C4-2B (cell line): ENCODE results near the gene ARL15.

ENCODE experiments used
- H3K27ac ChIP-seq: fragments of 450-650 bp; 2 replicates; pipeline ENCODE4 v1.5.1; 2017
- ZFX ChIP-seq: fragments of 450-650 bp; IDR thresholded peaks from 2 replicates; pipeline ENCODE4 v1.6.1; 2017
- TF ChIP-seq, protein P1 (sequence below): fragments of 450-650 bp; conservative IDR thresholded peaks from 2 replicates; pipeline ENCODE4 v1.5.1; 2017; ENCODE audit warnings: mild to moderate bottlenecking

ARL15 gene

DNA sequence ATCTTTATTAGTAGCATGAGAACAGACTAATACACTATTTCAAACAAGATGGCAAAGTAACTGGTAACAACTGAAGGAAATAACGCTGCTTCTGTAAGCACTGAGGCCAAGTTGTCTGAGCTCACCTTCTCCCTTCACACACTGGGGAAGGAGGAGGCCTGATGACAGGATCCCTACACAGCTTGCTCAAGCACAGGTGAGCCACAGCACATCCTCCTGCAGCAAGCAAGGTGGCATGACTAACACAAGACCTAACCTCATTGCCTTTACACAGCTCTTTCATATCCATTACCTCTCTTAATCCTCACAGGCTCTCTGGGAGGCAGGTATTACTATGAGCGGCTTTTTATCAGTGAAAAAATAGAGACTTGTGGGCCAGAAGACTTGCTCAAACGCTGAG, 83.3 kb downstream of the ARL15 start:
- TF ChIP-seq, protein P1, sequence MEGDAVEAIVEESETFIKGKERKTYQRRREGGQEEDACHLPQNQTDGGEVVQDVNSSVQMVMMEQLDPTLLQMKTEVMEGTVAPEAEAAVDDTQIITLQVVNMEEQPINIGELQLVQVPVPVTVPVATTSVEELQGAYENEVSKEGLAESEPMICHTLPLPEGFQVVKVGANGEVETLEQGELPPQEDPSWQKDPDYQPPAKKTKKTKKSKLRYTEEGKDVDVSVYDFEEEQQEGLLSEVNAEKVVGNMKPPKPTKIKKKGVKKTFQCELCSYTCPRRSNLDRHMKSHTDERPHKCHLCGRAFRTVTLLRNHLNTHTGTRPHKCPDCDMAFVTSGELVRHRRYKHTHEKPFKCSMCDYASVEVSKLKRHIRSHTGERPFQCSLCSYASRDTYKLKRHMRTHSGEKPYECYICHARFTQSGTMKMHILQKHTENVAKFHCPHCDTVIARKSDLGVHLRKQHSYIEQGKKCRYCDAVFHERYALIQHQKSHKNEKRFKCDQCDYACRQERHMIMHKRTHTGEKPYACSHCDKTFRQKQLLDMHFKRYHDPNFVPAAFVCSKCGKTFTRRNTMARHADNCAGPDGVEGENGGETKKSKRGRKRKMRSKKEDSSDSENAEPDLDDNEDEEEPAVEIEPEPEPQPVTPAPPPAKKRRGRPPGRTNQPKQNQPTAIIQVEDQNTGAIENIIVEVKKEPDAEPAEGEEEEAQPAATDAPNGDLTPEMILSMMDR = no peak
- no peak for TF ChIP-seq ZFX
- no peak overlapping the region for H3K27ac ChIP-seq

DNA sequence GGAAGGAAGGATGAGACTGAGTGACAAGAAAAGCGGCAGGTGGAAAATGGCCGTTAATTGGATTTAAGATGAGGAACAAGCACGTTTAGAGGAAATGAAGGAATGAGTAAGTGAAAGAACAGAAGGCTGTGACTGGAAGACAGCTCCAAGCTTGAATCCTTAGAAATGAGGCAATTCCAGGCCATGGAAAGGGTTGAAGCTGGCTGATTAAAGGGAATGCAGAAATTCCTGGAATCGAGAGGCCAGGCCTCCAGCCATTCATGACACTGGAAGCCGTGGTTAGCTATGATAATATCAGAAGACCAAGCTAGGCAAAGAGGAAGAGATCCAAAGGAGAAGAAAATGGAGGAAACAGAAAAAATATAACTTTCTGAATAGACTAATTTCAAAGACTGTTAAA, 84.2 kb downstream of the ARL15 start:
- no peak overlapping the region for H3K27ac ChIP-seq
- TF ChIP-seq, protein P1 = no peak

DNA sequence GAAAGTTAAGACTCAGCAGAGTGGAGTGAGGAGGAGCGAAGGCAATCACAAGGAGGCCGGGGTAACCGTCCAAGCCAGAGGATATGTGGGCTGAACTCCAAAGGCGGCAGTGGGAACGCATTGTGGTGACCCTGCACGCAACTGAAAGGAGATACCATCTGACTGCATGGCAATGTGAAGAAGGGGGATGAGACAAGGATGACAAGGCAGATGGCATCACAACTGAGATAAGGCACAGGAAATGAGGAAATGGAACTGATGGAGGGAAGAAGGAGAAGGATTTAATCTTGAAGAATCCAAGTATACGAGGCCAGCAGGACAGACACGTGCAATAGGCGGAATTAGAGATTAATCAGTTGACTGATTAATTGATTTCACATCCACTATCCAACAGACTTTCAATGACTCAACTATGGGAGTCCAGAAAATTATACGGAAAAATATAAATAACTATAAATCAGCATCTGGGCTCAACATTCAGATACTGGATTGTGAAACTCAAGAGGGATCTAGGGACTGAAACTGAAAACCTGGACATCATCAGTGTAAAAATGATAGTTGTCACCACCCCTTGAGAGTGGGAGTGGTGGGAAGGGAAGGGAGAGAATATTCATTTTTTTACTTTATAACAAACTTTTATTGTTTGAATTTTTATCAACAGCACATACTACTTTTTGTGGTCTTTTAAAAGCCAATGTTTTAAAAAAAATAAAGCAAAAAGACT, 86.1 kb downstream of the ARL15 start:
- no peak overlapping the region for H3K27ac ChIP-seq
- TF ChIP-seq ZFX = no peak
- TF ChIP-seq, protein P1 = no peak

DNA sequence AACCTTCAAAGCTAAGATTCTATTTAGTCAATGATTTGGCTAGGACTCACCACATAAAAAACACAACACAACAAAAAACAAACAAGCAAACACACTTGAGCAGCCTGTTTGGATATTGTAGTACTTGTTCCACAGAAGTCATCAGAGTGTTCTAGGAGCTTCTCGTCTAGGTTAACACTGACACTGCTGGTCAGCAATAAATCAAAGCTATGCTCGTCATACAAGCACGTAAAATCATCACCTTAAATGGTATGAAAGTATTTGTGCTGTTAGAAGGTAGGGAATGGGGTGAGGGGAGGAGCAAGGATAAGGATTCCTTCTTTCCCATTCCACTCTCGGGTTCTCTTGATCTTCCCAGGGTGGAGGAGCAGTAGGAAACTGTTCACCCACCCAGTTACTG, 88.0 kb downstream of the ARL15 start:
- H3K27ac ChIP-seq = no peak overlapping the region
- no peak for TF ChIP-seq ZFX
- TF ChIP-seq, protein P1 = no peak

DNA sequence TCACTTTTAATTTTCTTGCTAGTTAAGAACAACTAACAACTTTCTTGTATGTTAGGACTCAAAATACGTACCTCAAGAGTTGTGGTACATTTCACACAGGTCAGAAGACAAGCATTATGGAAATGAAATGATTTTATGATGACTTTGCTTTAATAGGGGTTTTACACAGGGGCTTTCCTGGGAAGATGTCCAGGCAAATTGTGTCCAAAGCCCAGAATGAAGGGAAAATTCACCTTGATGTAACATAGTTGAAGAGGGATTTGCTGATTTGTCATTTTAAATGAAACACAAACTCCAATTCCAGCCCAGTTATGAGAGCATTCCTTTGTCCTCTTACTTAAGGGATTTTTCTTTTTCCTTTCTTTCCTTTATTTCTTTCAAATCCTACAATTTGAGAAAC, 89.2 kb downstream of the ARL15 start:
- H3K27ac ChIP-seq = no peak overlapping the region
- TF ChIP-seq, protein P1 = no peak

DNA sequence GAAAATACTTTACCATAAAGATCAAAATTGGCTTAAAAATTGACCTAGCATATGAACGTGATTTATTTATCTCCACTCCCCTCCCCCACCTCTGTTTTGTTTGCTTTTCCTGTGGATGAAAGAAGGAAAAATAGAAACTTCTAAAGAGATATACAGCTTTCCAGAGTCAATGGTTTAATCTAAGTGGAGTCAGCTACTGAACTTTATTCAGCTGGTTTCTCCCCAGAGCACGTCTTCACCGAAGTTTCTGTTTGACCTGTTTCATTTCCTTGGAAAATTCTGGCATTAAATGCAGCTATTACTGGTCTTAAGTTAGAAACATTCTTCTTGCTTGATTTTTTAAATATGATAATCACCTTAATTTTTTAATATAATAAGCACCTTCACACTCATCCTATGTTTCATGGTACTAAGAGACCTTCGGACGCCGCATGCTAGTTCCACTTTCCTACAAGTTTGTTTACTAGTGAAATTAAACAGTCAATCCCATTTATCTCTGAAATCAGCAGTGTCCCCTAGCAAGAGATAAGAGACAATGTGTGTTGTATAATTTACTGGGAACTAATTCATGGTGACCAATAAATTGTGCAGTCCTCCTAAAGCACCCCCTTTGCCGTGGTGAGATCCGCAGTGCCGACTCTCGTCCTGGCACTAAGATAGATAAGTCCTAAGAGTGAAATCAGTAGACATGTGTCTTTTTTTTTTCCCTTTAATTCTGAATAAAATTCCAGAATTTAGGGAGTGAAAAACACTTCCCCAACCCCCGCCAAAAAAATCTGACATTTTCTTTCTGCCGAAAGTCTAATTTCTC, 89.9 kb downstream of the ARL15 start:
- H3K27ac ChIP-seq = no peak overlapping the region

More for the DNA sequence above, 89.9 kb downstream of the ARL15 start:
- TF ChIP-seq, protein P1 = no peak
- TF ChIP-seq ZFX = no peak
